ENCODE results near the gene RHOT1.
"Not testable (repeated sequence)": the region's sequence is repeated elsewhere in the genome, so short reads cannot be mapped to it uniquely, and the experiment has no call there.

DNA sequence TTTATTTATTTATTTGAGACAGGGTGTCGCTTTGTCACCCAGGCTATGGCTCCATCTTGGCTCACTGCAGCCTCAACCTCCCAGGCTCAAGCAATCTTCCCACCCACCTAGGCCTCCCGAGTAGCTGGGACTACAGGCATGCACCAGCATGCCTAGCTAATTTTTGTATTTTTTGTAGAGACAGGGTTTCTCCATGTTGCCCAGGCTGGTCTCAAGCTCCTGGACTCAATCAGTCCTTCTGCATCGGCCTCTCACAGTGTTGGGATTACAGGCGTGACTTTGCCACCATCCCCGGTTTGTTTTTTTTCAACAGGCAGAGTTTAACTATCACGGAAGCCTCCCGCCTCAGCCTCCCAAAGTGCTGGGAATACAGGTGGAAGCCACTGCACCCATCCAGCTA, 13.8 kb upstream of the RHOT1 start:
- TF ChIP-seq, protein P1, sequence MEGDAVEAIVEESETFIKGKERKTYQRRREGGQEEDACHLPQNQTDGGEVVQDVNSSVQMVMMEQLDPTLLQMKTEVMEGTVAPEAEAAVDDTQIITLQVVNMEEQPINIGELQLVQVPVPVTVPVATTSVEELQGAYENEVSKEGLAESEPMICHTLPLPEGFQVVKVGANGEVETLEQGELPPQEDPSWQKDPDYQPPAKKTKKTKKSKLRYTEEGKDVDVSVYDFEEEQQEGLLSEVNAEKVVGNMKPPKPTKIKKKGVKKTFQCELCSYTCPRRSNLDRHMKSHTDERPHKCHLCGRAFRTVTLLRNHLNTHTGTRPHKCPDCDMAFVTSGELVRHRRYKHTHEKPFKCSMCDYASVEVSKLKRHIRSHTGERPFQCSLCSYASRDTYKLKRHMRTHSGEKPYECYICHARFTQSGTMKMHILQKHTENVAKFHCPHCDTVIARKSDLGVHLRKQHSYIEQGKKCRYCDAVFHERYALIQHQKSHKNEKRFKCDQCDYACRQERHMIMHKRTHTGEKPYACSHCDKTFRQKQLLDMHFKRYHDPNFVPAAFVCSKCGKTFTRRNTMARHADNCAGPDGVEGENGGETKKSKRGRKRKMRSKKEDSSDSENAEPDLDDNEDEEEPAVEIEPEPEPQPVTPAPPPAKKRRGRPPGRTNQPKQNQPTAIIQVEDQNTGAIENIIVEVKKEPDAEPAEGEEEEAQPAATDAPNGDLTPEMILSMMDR (IDR thresholded peaks at IDR 0.05; ENCODE audit: extremely low read depth in 1 of 2, insufficient read depth in 1 of 2, low read depth in 1 of 2, low read length in 2 of 2), result not testable (repeated sequence)
- TF ChIP-seq POLR2AphosphoS5 (IDR thresholded peaks at IDR 0.05; ENCODE audit: insufficient read depth, low read depth, low read length); POLR2A (IDR thresholded peaks at IDR 0.05; ENCODE audit: low read depth, low read length); GATA2 (IDR thresholded peaks at IDR 0.05; ENCODE audit: insufficient read depth, insufficient read length, low read depth, low read length); FOS (IDR thresholded peaks at IDR 0.05; ENCODE audit: borderline replicate concordance, insufficient read depth, low read length); EZH2 (IDR thresholded peaks at IDR 0.05; ENCODE audit: borderline replicate concordance, low read depth, low read length, severe bottlenecking): not testable (repeated sequence)

Data from endothelial cell of umbilical vein (primary cell).